GM12892 (cell line): ENCODE measurements around the gene RGS7BP.

ENCODE experiments used
- POLR2A ChIP-seq: IDR thresholded peaks from 2 replicates; pipeline ENCODE4 v1.6.1; 2011; ENCODE audit warnings: low read depth, low read length, control low read depth
- POLR2AphosphoS5 ChIP-seq: IDR thresholded peaks from 2 replicates; pipeline ENCODE4 v1.6.1; 2011; ENCODE audit warnings: low read depth, low read length, control low read depth
- TAF1 ChIP-seq: IDR thresholded peaks from 2 replicates; pipeline ENCODE4 v1.6.1; 2011; ENCODE audit warnings: low read depth, mild to moderate bottlenecking, control low read depth, low read length, borderline replicate concordance

- no peak for TF ChIP-seq POLR2A
- TF ChIP-seq POLR2AphosphoS5 = no peak
- TF ChIP-seq TAF1 = no peak
Measured at GRCh38 chr5:64599226-64599625, 93.4 kb downstream of the RGS7BP start.
